Measurements from ENCODE around the gene SMYD3.
A peak's percentile ranks its signal among the peaks of the same experiment; 100 is the strongest.

Gene SMYD3

GRCh38 chr1:246455476-246455875 lies 51.6 kb downstream of the SMYD3 start:
- H3K27ac ChIP-seq (ENCODE audit: low read depth, low read length), result no peak overlapping the region
- H3K4me2 ChIP-seq (ENCODE audit: low read depth, low read length, poor library complexity, severe bottlenecking), result no peak overlapping the region
- no peaks in the 10 kb centered on the region for H3K9me2 ChIP-seq (replicated peaks; ENCODE audit: insufficient read depth, low read length)
- peaks cover 16% of the 10 kb centered on the region for H3K79me2 ChIP-seq (ENCODE audit: insufficient read depth, low read length)
- TF ChIP-seq EZH2phosphoT487 (conservative IDR thresholded peaks at IDR 0.05; ENCODE audit: low read length) (no peak), CTCF (IDR thresholded peaks at IDR 0.05; ENCODE audit: insufficient read depth, low read length, poor library complexity, severe bottlenecking) (no peak)
- no peak overlapping the region for H3K4me3 ChIP-seq (ENCODE audit: insufficient read depth, low read length, poor library complexity, severe bottlenecking)
- peaks cover 13% of the 10 kb centered on the region; the same call in 1 of the 2 replicates for H4K20me1 ChIP-seq (ENCODE audit: low read depth, low read length)
- H3K9me3 ChIP-seq (ENCODE audit: insufficient read depth, low read length), result no peaks in the 10 kb centered on the region
- H3K27me3 ChIP-seq (ENCODE audit: low read length), result no peaks in the 10 kb centered on the region
- 0 out of 2 replicates have a peak, but pooled peaks cover 3% of the 10 kb centered on the region for H3F3A ChIP-seq (ENCODE audit: insufficient read depth)
- H2AFZ ChIP-seq (ENCODE audit: low read depth, low read length, severe bottlenecking), result no peak overlapping the region
- H3K9ac ChIP-seq (ENCODE audit: low read length), result no peak overlapping the region
- no peaks in the 10 kb centered on the region for H3K36me3 ChIP-seq (ENCODE audit: low read length)

GRCh38 chr1:246454655-246455054 lies 52.4 kb downstream of the SMYD3 start:
- peaks cover 13% of the 10 kb centered on the region; the same call in 1 of the 2 replicates for H4K20me1 ChIP-seq (ENCODE audit: low read depth, low read length)

GRCh38 chr1:246450611-246451251 lies 56.3 kb downstream of the SMYD3 start:
- no peak overlapping the region for H2AFZ ChIP-seq (ENCODE audit: low read depth, low read length, severe bottlenecking)
- H3K9me2 ChIP-seq (replicated peaks; ENCODE audit: insufficient read depth, low read length), result no peaks in the 10 kb centered on the region
- H3K9ac ChIP-seq (ENCODE audit: low read length), result no peak overlapping the region
- H3F3A ChIP-seq (ENCODE audit: insufficient read depth), result 0 out of 2 replicates have a peak, but pooled peaks cover 3% of the 10 kb centered on the region
- no peak overlapping the region for H3K4me3 ChIP-seq (ENCODE audit: insufficient read depth, low read length, poor library complexity, severe bottlenecking)
- no peaks in the 10 kb centered on the region for H3K27me3 ChIP-seq (ENCODE audit: low read length)
- H3K4me2 ChIP-seq (ENCODE audit: low read depth, low read length, poor library complexity, severe bottlenecking), result no peak overlapping the region
- H3K9me3 ChIP-seq (ENCODE audit: insufficient read depth, low read length), result no peaks in the 10 kb centered on the region
- no peak overlapping the region for H3K27ac ChIP-seq (ENCODE audit: low read depth, low read length)
- peaks cover 23% of the 10 kb centered on the region; the same call in 1 of the 2 replicates for H4K20me1 ChIP-seq (ENCODE audit: low read depth, low read length)
- no peaks in the 10 kb centered on the region for H3K36me3 ChIP-seq (ENCODE audit: low read length)
- H3K79me2 ChIP-seq (ENCODE audit: insufficient read depth, low read length), result peaks cover 20% of the 10 kb centered on the region
- TF ChIP-seq EZH2phosphoT487 (conservative IDR thresholded peaks at IDR 0.05; ENCODE audit: low read length), result no peak
- TF ChIP-seq CTCF (IDR thresholded peaks at IDR 0.05; ENCODE audit: insufficient read depth, low read length, poor library complexity, severe bottlenecking), result peak; percentile 46

More at GRCh38 chr1:246454655-246455054, 52.4 kb downstream of the SMYD3 start:
- H3F3A ChIP-seq (ENCODE audit: insufficient read depth), result 0 out of 2 replicates have a peak, but pooled peaks cover 3% of the 10 kb centered on the region
- no peaks in the 10 kb centered on the region for H3K27me3 ChIP-seq (ENCODE audit: low read length)
- no peaks in the 10 kb centered on the region for H3K9me3 ChIP-seq (ENCODE audit: insufficient read depth, low read length)
- H3K4me3 ChIP-seq (ENCODE audit: insufficient read depth, low read length, poor library complexity, severe bottlenecking), result no peak overlapping the region
- H3K79me2 ChIP-seq (ENCODE audit: insufficient read depth, low read length), result peaks cover 16% of the 10 kb centered on the region
- H3K9ac ChIP-seq (ENCODE audit: low read length), result no peak overlapping the region
- H3K27ac ChIP-seq (ENCODE audit: low read depth, low read length), result no peak overlapping the region
- H3K4me2 ChIP-seq (ENCODE audit: low read depth, low read length, poor library complexity, severe bottlenecking), result no peak overlapping the region
- TF ChIP-seq EZH2phosphoT487 (conservative IDR thresholded peaks at IDR 0.05; ENCODE audit: low read length) (no peak), CTCF (IDR thresholded peaks at IDR 0.05; ENCODE audit: insufficient read depth, low read length, poor library complexity, severe bottlenecking) (no peak)
- H3K36me3 ChIP-seq (ENCODE audit: low read length), result no peaks in the 10 kb centered on the region
- no peaks in the 10 kb centered on the region for H3K9me2 ChIP-seq (replicated peaks; ENCODE audit: insufficient read depth, low read length)
- H2AFZ ChIP-seq (ENCODE audit: low read depth, low read length, severe bottlenecking), result no peak overlapping the region
